Uterus (tissue), 4 donors: ENCODE results near the gene TJP3. TPM values are rescaled to one million over a fixed set of nuclear protein-coding genes. Genes with fewer than 3 reads are reported as not detected.

Experiments used
- DNase-seq, 2 donors: peaks; one replicate each; pipeline ENCODE4 v3.0.0-alpha.2; 2019 to 2020
- H3K27ac ChIP-seq, 2 donors: fragments of 200-600 bp; sonication (generic); 1 replicate in 1 of 2; 2 replicates in 1 of 2; pipeline ENCODE4 v1.5.1; 2016 to 2018
- H3K27me3 ChIP-seq, 2 donors: fragments of 200-600 bp; sonication (generic); one replicate each; pipeline ENCODE4 v1.5.1; 2018 to 2019; ENCODE audit warnings: control low read depth in 1 of 2
- H3K36me3 ChIP-seq, 2 donors: fragments of 200-600 bp; sonication (generic); one replicate each; pipeline ENCODE4 v1.5.1; 2019; ENCODE audit warnings: control low read depth in 1 of 2
- H3K4me1 ChIP-seq, 2 donors: fragments of 200-600 bp; sonication (generic); one replicate each; pipeline ENCODE4 v1.5.1; 2018 to 2019; ENCODE audit warnings: control low read depth in 1 of 2
- H3K4me3 ChIP-seq, 2 donors: fragments of 200-600 bp; sonication (generic); 1 replicate in 1 of 2; 2 replicates in 1 of 2; pipeline ENCODE4 v1.5.1; 2018 to 2019; ENCODE audit warnings: mild to moderate bottlenecking in 1 of 2
- H3K9me3 ChIP-seq, 2 donors: fragments of 200-600 bp; sonication (generic); one replicate each; pipeline ENCODE4 v1.5.1; 2019; ENCODE audit warnings: control low read depth in 1 of 2
- CTCF ChIP-seq, 4 experiments: fragments of 200-600 bp in 2 of 4; fragments of 450-650 bp in 2 of 4; sonication (generic) in 2 of 4; IDR thresholded peaks; one replicate each; pipeline ENCODE4 v1.5.1; 2016 to 2019; ENCODE audit warnings: antibody characterized with exemption in 4 of 4, mild to moderate bottlenecking in 2 of 4, moderate library complexity in 1 of 4
- POLR2A ChIP-seq, 2 donors: fragments of 450-650 bp; IDR thresholded peaks; one replicate each; pipeline ENCODE4 v1.6.1; 2016; ENCODE audit warnings: antibody characterized with exemption in 2 of 2, mild to moderate bottlenecking in 1 of 2, moderate library complexity in 1 of 2
- intact Hi-C: fragments of 100-400 bp; cut with DNase I; formaldehyde crosslinking; loops from one replicate; pipeline ENCODE4 v1.15.1; 2023; ENCODE audit warnings: low total_unique reads
- total RNA-seq, 4 donors: library from RNA; depleted of rRNA in 3 of 4; stranded (reverse); fragments of >200 nt in 3 of 4; gene quantifications; one replicate each; pipeline versions ENCODE4 v1.1.0 to v1.2.4, GENCODE V29; 2014 to 2023
- donor health status: DM: yes; HTN: yes; CAD: no.

TJP3 gene
- total RNA-seq, 4 donors from 2014 or later: 0.37 to 7.4 (median 3.9) TPM

- peaks cover 0 to 4% of the 10 kb centered on the region in 2 donors for H3K4me1 ChIP-seq
- no peak overlapping the region for H3K27ac ChIP-seq
- DNase-seq: no peak
- TF ChIP-seq POLR2A (IDR thresholded peaks at IDR 0.05): no peak
- TF ChIP-seq CTCF (IDR thresholded peaks at IDR 0.05): no peak
- intact Hi-C loops: no loop called here
- no peak overlapping the region for H3K4me3 ChIP-seq
- H3K27me3 ChIP-seq: no peaks in the 10 kb centered on the region
- H3K36me3 ChIP-seq: no peaks in the 10 kb centered on the region
- H3K9me3 ChIP-seq: no peaks in the 10 kb centered on the region
Observed at GRCh38 chr19:3712663-3713611, 4.8 kb downstream of the TJP3 start.

- intact Hi-C loops: no loop called here
- Histone ChIP-seq H3K27ac (no peak overlapping the region), H3K27me3 (peaks cover 8 to 15% of the 10 kb centered on the region in 2 donors), H3K4me1 (peaks cover 0 to 4% of the 10 kb centered on the region in 2 donors), H3K36me3 (no peaks in the 10 kb centered on the region), H3K4me3 (no peak overlapping the region), H3K9me3 (no peaks in the 10 kb centered on the region)
- DNase-seq: no peak
- TF ChIP-seq CTCF (IDR thresholded peaks at IDR 0.05) (no peak), POLR2A (IDR thresholded peaks at IDR 0.05) (no peak)
Observed at GRCh38 chr19:3716147-3716668, 8.0 kb downstream of the TJP3 start.

- intact Hi-C loops: no loop called here
Observed at GRCh38 chr19:3719868-3720267, 11.7 kb downstream of the TJP3 start.

GRCh38 chr19:3720349-3720917 is 12.2 kb downstream of the TJP3 start:
- TF ChIP-seq POLR2A (IDR thresholded peaks at IDR 0.05): no peak
- TF ChIP-seq CTCF (IDR thresholded peaks at IDR 0.05): no peak
- Histone ChIP-seq H3K9me3 (no peaks in the 10 kb centered on the region), H3K27me3 (peaks cover 17 to 24% of the 10 kb centered on the region in 2 donors), H3K36me3 (no peaks in the 10 kb centered on the region), H3K4me3 (no peak overlapping the region), H3K27ac (no peak overlapping the region), H3K4me1 (peaks cover 0 to 12% of the 10 kb centered on the region in 2 donors)
- DNase-seq: no peak
- intact Hi-C loops: no loop called here

More at GRCh38 chr19:3719868-3720267, 11.7 kb downstream of the TJP3 start:
- Histone ChIP-seq H3K4me1 (peaks cover 0 to 12% of the 10 kb centered on the region in 2 donors), H3K36me3 (no peaks in the 10 kb centered on the region), H3K27me3 (peaks cover 17 to 24% of the 10 kb centered on the region in 2 donors), H3K9me3 (no peaks in the 10 kb centered on the region), H3K4me3 (no peak overlapping the region), H3K27ac (no peak overlapping the region)
- no peak for DNase-seq
- TF ChIP-seq POLR2A (IDR thresholded peaks at IDR 0.05) (no peak), CTCF (IDR thresholded peaks at IDR 0.05) (no peak)
